ENCODE data around the gene GC. TPM values are rescaled to one million over a fixed set of nuclear protein-coding genes. Genes with fewer than 3 reads are reported as not detected.

The GC gene
- total RNA-seq, 1 experiment from 2014 or later, result not detected

GRCh38 chr4:71709961-71710360, 73.9 kb downstream of the GC start:
- no peak overlapping the region for H3K4me3 ChIP-seq
- H3K27me3 ChIP-seq, result no peaks in the 10 kb centered on the region
- H3K36me3 ChIP-seq, result no peaks in the 10 kb centered on the region
- no peak for DNase-seq
- no peaks in the 10 kb centered on the region for H3K9me3 ChIP-seq

DNA sequence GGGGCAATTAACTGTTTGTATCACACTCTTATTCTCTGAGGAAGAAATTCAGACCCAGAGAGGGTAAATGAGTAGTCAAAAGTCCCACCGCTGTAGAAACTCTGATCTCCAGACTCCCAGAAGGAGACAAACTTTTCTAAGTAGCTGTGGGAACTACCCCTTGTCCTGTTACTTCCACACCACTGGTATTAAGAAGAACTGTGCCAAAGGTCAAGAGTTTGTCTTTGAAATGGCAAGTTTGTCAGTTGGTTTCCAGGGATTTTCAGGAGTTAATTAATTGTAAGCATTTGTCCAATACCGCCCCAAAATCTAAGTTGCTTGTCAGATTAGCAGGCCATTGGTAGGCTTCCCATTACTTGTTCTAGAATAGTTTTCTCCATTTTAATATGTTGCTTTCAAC, 85.7 kb downstream of the GC start:
- H3K4me3 ChIP-seq, result no peak overlapping the region
- no peaks in the 10 kb centered on the region for H3K9me3 ChIP-seq
- no peak for DNase-seq
- no peaks in the 10 kb centered on the region for H3K27me3 ChIP-seq
- H3K36me3 ChIP-seq, result no peaks in the 10 kb centered on the region

- H3K27me3 ChIP-seq, result no peaks in the 10 kb centered on the region
- no peak overlapping the region for H3K4me3 ChIP-seq
- no peaks in the 10 kb centered on the region for H3K9me3 ChIP-seq
- no peaks in the 10 kb centered on the region for H3K36me3 ChIP-seq
- no peak for DNase-seq
Observed at GRCh38 chr4:71697031-71697430, 86.8 kb downstream of the GC start.

DNA sequence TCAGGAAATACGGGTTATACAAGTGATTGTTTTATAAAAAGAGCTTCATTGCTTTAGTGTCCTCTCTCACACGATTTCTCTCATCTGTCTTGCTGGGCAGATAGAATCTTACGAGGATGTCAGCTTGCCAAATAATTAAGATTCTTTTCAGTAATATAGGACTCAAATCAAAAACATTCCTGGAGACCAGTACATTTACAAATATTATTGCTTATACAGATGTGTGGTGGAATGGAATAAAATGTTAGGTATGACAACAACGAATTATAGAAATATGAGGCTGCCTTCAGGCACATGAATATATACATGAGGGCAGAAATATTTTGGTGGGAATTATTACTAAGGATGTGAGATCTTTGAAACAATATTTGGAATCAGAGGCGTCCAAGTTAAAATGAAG, 88.9 kb downstream of the GC start:
- no peak overlapping the region for H3K4me3 ChIP-seq
- no peaks in the 10 kb centered on the region for H3K27me3 ChIP-seq
- H3K9me3 ChIP-seq, result no peaks in the 10 kb centered on the region
- no peaks in the 10 kb centered on the region for H3K36me3 ChIP-seq
- no peak for DNase-seq

GRCh38 chr4:71692963-71693362, 90.9 kb downstream of the GC start:
- no peak for DNase-seq
- Histone ChIP-seq H3K36me3 (no peaks in the 10 kb centered on the region), H3K27me3 (no peaks in the 10 kb centered on the region), H3K9me3 (no peaks in the 10 kb centered on the region), H3K4me3 (no peak overlapping the region)

DNA sequence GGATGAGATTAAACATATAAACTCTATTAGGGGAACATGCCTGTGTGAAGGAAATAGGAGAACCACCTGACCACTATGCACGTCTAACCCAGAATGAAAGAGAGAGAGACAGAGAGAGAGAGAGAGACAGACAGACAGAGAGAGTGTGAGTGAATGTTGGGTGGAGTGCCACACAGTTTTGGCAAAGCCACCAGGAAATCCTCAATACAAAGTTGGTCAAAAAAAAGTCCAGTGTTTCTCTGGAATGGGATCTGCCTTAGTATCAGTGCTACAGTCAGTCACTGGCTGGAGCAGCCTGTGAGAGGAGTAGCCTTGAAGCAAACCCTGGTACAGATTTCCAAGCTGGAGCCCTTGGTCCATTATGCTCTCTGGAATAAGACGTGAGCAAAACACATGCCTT, 91.7 kb downstream of the GC start:
- H3K27me3 ChIP-seq, result no peaks in the 10 kb centered on the region
- H3K9me3 ChIP-seq, result no peaks in the 10 kb centered on the region
- no peaks in the 10 kb centered on the region for H3K36me3 ChIP-seq
- H3K4me3 ChIP-seq, result no peak overlapping the region
- no peak for DNase-seq

Other genes starting within 250 kb of the GC start
- gene NPFFR2, start 247.9 kb upstream of the GC start, total RNA-seq (2014; rRNA removed; shearing (Covaris generic); ENCODE audit: low replicate concordance), result not detected in 2 replicates

Measured in MG63 (cell line).